Measurements from ENCODE around the gene SHISA6.

SHISA6 gene

DNA sequence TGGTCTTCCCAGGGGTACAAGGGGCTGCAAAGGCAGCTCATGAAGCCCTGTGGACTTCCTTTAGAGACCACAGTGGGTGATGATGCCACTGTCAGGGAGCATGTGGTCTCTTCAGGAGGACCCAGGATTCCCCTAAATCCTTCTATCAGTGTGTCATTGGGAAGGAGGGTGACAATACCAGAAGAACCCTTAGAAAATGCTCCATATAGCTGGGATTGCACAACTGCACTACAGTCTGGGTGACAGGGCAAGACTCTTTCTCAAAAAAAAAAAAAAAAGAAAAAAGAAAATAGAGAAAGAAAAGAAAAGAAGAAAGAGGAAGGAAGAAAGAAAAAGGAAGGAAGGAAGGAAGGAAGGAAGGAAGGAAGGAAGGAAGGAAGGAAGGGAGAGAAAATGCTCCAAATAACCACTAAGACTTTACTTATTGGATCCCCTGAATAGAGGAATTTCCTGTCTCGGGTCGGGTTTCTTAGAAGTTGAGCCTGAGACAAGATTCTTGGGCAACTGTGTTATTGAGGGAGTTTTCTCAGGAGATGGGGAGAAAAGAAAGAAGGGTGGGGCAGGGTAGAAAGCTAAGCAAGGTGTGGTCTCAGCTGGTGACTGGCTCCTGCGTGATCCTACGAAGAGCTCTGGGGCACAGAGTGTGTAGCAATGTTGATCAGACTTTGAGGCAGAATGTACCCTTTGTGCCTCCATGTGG lies 274.1 kb downstream of the SHISA6 start (continued):
- no peak for TF ChIP-seq CREB5 (CRISPR knock-in tag; IDR thresholded peaks at IDR 0.05; ENCODE audit: low read depth)
- TF ChIP-seq ISL1 (CRISPR knock-in tag; IDR thresholded peaks at IDR 0.05), result no peak
- TF ChIP-seq ZNF8 (CRISPR knock-in tag; IDR thresholded peaks at IDR 0.05), result no peak
- TF ChIP-seq TCF4 (CRISPR knock-in tag; IDR thresholded peaks at IDR 0.05; ENCODE audit: borderline replicate concordance), result no peak
- TF ChIP-seq CSDC2 (CRISPR knock-in tag; IDR thresholded peaks at IDR 0.05), result no peak
- no peak for TF ChIP-seq ZFP3 (CRISPR knock-in tag; IDR thresholded peaks at IDR 0.05)
- TF ChIP-seq ARNTL (CRISPR knock-in tag; IDR thresholded peaks at IDR 0.05; ENCODE audit: borderline replicate concordance, low read depth), result no peak
- TF ChIP-seq PPARA (CRISPR knock-in tag; IDR thresholded peaks at IDR 0.05; ENCODE audit: borderline replicate concordance), result no peak
- no peak for TF ChIP-seq RARB (CRISPR knock-in tag; IDR thresholded peaks at IDR 0.05)
- no peak for TF ChIP-seq TOX (CRISPR knock-in tag; IDR thresholded peaks at IDR 0.05; ENCODE audit: borderline replicate concordance)
- TF ChIP-seq OSR1 (CRISPR knock-in tag; IDR thresholded peaks at IDR 0.05), result no peak

- no peak for TF ChIP-seq ESRRG (CRISPR knock-in tag; IDR thresholded peaks at IDR 0.05)
- TF ChIP-seq ISL1 (CRISPR knock-in tag; IDR thresholded peaks at IDR 0.05), result no peak
- no peak for TF ChIP-seq ZC3H10 (CRISPR knock-in tag; IDR thresholded peaks at IDR 0.05)
- TF ChIP-seq, protein P1, sequence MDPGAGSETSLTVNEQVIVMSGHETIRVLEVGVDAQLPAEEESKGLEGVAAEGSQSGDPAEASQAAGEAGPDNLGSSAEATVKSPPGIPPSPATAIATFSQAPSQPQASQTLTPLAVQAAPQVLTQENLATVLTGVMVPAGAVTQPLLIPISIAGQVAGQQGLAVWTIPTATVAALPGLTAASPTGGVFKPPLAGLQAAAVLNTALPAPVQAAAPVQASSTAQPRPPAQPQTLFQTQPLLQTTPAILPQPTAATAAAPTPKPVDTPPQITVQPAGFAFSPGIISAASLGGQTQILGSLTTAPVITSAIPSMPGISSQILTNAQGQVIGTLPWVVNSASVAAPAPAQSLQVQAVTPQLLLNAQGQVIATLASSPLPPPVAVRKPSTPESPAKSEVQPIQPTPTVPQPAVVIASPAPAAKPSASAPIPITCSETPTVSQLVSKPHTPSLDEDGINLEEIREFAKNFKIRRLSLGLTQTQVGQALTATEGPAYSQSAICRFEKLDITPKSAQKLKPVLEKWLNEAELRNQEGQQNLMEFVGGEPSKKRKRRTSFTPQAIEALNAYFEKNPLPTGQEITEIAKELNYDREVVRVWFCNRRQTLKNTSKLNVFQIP (CRISPR knock-in tag; IDR thresholded peaks at IDR 0.05; ENCODE audit: borderline replicate concordance, low read depth), result no peak
- TF ChIP-seq CREB5 (CRISPR knock-in tag; IDR thresholded peaks at IDR 0.05; ENCODE audit: low read depth), result no peak
- TF ChIP-seq, protein P2, sequence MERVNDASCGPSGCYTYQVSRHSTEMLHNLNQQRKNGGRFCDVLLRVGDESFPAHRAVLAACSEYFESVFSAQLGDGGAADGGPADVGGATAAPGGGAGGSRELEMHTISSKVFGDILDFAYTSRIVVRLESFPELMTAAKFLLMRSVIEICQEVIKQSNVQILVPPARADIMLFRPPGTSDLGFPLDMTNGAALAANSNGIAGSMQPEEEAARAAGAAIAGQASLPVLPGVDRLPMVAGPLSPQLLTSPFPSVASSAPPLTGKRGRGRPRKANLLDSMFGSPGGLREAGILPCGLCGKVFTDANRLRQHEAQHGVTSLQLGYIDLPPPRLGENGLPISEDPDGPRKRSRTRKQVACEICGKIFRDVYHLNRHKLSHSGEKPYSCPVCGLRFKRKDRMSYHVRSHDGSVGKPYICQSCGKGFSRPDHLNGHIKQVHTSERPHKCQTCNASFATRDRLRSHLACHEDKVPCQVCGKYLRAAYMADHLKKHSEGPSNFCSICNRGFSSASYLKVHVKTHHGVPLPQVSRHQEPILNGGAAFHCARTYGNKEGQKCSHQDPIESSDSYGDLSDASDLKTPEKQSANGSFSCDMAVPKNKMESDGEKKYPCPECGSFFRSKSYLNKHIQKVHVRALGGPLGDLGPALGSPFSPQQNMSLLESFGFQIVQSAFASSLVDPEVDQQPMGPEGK (CRISPR knock-in tag; IDR thresholded peaks at IDR 0.05; ENCODE audit: borderline replicate concordance), result no peak
- TF ChIP-seq TOX (CRISPR knock-in tag; IDR thresholded peaks at IDR 0.05; ENCODE audit: borderline replicate concordance), result no peak
- TF ChIP-seq ZNF565 (CRISPR knock-in tag; conservative IDR thresholded peaks at IDR 0.05; ENCODE audit: low read depth), result no peak
- TF ChIP-seq OSR1 (CRISPR knock-in tag; IDR thresholded peaks at IDR 0.05), result no peak
- TF ChIP-seq CSDC2 (CRISPR knock-in tag; IDR thresholded peaks at IDR 0.05), result no peak
- no peak for ATAC-seq
These were observed 274.9 kb downstream of the SHISA6 start for GRCh38 chr17:11515901-11516300.

DNA sequence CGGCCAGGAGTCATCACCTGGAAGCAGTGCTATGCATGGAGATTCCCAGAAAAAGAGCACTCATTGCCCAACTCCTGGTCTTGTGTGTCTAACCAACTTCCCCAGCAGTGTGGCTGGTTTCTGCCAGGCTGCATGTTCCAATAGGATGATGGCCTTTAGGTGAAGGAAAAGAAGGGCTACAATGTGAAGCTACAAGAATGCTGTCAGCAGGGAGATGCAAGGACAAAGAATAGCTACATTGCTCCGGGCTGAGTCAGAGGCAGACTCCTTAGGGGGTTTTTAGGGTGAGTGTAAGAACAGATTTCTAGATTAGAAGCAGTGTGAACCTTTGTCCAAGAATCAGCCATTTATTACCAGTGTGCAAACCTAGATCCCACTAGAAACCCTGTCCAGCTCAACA lies 294.2 kb downstream of the SHISA6 start:
- TF ChIP-seq, protein P3, sequence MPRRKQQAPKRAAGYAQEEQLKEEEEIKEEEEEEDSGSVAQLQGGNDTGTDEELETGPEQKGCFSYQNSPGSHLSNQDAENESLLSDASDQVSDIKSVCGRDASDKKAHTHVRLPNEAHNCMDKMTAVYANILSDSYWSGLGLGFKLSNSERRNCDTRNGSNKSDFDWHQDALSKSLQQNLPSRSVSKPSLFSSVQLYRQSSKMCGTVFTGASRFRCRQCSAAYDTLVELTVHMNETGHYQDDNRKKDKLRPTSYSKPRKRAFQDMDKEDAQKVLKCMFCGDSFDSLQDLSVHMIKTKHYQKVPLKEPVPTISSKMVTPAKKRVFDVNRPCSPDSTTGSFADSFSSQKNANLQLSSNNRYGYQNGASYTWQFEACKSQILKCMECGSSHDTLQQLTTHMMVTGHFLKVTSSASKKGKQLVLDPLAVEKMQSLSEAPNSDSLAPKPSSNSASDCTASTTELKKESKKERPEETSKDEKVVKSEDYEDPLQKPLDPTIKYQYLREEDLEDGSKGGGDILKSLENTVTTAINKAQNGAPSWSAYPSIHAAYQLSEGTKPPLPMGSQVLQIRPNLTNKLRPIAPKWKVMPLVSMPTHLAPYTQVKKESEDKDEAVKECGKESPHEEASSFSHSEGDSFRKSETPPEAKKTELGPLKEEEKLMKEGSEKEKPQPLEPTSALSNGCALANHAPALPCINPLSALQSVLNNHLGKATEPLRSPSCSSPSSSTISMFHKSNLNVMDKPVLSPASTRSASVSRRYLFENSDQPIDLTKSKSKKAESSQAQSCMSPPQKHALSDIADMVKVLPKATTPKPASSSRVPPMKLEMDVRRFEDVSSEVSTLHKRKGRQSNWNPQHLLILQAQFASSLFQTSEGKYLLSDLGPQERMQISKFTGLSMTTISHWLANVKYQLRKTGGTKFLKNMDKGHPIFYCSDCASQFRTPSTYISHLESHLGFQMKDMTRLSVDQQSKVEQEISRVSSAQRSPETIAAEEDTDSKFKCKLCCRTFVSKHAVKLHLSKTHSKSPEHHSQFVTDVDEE (CRISPR knock-in tag; IDR thresholded peaks at IDR 0.05), result no peak
- TF ChIP-seq ZNF8 (CRISPR knock-in tag; IDR thresholded peaks at IDR 0.05) (no peak), PPARA (CRISPR knock-in tag; IDR thresholded peaks at IDR 0.05; ENCODE audit: borderline replicate concordance) (no peak), CREB5 (CRISPR knock-in tag; IDR thresholded peaks at IDR 0.05; ENCODE audit: low read depth) (no peak), RARB (CRISPR knock-in tag; IDR thresholded peaks at IDR 0.05) (no peak), OSR1 (CRISPR knock-in tag; IDR thresholded peaks at IDR 0.05) (no peak), GLIS3 (CRISPR knock-in tag; IDR thresholded peaks at IDR 0.05) (no peak), ZNF70 (CRISPR knock-in tag; IDR thresholded peaks at IDR 0.05) (no peak), ZC3H10 (CRISPR knock-in tag; IDR thresholded peaks at IDR 0.05) (no peak), BACH2 (CRISPR knock-in tag; IDR thresholded peaks at IDR 0.05; ENCODE audit: borderline replicate concordance) (no peak), TOX (CRISPR knock-in tag; IDR thresholded peaks at IDR 0.05; ENCODE audit: borderline replicate concordance) (no peak), SNAI2 (CRISPR knock-in tag; IDR thresholded peaks at IDR 0.05) (no peak)
- ATAC-seq, result no peak

All from SK-N-SH treated with all-trans-retinoic acid at 6 μM for 48 hours (cell line).